Osteoblast (primary cell): ENCODE results near the gene TLR6. TPM values are rescaled to one million over a fixed set of nuclear protein-coding genes. Genes with fewer than 3 reads are reported as not detected.
A peak's percentile ranks its signal among the peaks of the same experiment; 100 is the strongest.
"Not testable (repeated sequence)": the region's sequence is repeated elsewhere in the genome, so short reads cannot be mapped to it uniquely, and the experiment has no call there.

Experiments
- DNase-seq: peaks from one replicate; pipeline ENCODE4 v3.0.0; 2011; ENCODE audit warnings: low spot score, mixed read lengths; ENCODE audit not compliant: insufficient read length; ENCODE audit errors: missing footprints
- H2AFZ ChIP-seq: 2 replicates; pipeline ENCODE4 v1.6.0; 2011; ENCODE audit warnings: mild to moderate bottlenecking, low read length
- H3K27ac ChIP-seq: 2 replicates; pipeline ENCODE4 v1.5.1; 2011; ENCODE audit warnings: mild to moderate bottlenecking, low read depth, low read length, moderate library complexity
- H3K27me3 ChIP-seq: 2 replicates; pipeline ENCODE4 v1.6.0; 2012; ENCODE audit warnings: mild to moderate bottlenecking, control low read depth, inconsistent platforms, low read length, moderate library complexity; ENCODE audit not compliant: insufficient read depth
- H3K36me3 ChIP-seq: 2 replicates; pipeline ENCODE4 v1.5.1; 2011; ENCODE audit warnings: mild to moderate bottlenecking, low read length, control low read depth, moderate library complexity; ENCODE audit not compliant: insufficient read depth
- H3K4me1 ChIP-seq: 2 replicates; pipeline ENCODE4 v1.5.1; 2011; ENCODE audit warnings: mild to moderate bottlenecking, low read length, control low read depth, moderate library complexity; ENCODE audit not compliant: insufficient read depth
- H3K4me2 ChIP-seq: 2 replicates; pipeline ENCODE4 v1.6.0; 2011; ENCODE audit warnings: mild to moderate bottlenecking, low read length; ENCODE audit not compliant: insufficient read depth
- H3K4me3 ChIP-seq: fragments of 200-600 bp; sonication (generic); 3 replicates; pipeline ENCODE4 v1.5.1; 2012; ENCODE audit warnings: mild to moderate bottlenecking, low read length, inconsistent platforms; ENCODE audit not compliant: insufficient read depth
- H3K79me2 ChIP-seq: 2 replicates; pipeline ENCODE4 v1.6.0; 2012; ENCODE audit warnings: mild to moderate bottlenecking, low read length, control low read depth, inconsistent platforms; ENCODE audit not compliant: insufficient read depth
- H3K9me3 ChIP-seq: 2 replicates; pipeline ENCODE4 v1.5.1; 2011; ENCODE audit warnings: low read depth, low read length, control low read depth
- H4K20me1 ChIP-seq: 2 replicates; pipeline ENCODE4 v1.6.0; 2012; ENCODE audit warnings: mild to moderate bottlenecking, low read length, control low read depth; ENCODE audit not compliant: insufficient read depth
- CTCF ChIP-seq: IDR thresholded peaks from 2 replicates; pipeline ENCODE4 v1.5.1; 2011; ENCODE audit warnings: mild to moderate bottlenecking, low read depth, low read length, moderate library complexity; ENCODE audit errors: extremely low read depth
- total RNA-seq: library from RNA; depleted of rRNA; stranded (reverse); fragments of >200 nt; gene quantifications from 2 replicates; pipeline ENCODE4 v1.2.3, GENCODE V29; 2012

Gene TLR6
- total RNA-seq, 1 donor, result 5.1 TPM

GRCh38 chr4:38818441-38818976 lies 38.1 kb downstream of the TLR6 start:
- no peak overlapping the region for H3K27ac ChIP-seq
- H3K4me2 ChIP-seq, result no peak overlapping the region
- peaks cover 21% of the 10 kb centered on the region for H3K27me3 ChIP-seq

DNA sequence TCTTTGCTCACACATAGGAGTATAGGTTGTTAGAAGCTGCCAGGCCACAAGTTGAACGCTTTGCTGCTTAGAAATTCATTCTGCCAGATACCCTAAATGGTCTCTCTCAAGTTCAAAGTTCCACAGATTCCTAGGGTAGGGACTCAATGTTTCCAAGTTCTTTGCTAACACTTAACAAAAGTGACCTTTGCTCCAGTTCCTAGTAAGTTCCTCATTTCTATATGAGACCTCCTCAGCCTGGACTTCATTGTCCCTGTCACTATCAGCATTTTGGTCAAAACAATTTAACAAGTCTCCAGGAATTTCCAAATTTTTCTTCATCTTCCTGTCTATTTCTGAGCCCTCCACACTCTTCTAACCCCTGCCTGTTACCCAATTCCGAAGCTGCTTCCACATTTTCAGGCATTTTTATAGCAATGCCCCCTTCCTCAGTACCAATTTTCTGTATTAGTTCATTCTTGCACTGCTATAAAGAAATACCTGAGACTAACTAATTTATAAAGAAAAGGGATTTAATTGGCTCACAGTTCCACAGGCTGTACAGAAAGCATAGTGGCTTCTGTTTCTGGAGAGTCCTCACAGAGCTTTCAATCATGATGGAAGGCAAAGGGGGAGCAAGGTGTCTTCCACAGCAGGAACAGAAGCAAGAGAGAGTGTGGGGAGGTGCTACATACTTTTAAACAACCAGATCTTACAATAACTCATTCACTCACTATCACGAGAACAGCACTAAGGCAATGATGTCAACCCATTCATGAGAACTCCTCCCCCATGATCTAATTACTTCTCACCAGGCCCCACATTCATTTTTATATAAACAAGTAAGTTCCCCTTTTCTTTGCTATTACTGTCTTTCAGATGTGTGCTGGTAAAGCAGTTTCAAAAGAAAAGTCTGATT lies 40.5 kb downstream of the TLR6 start:
- no peaks in the 10 kb centered on the region for H3K9me3 ChIP-seq
- H3K27me3 ChIP-seq, result peaks cover 22% of the 10 kb centered on the region
- no peaks in the 10 kb centered on the region for H3K79me2 ChIP-seq
- TF ChIP-seq CTCF, result no peak
- no peak overlapping the region for H2AFZ ChIP-seq
- H3K4me1 ChIP-seq, result no peaks in the 10 kb centered on the region
- no peak for DNase-seq
- H3K4me3 ChIP-seq, result no peak overlapping the region
- H3K27ac ChIP-seq, result no peak overlapping the region
- no peaks in the 10 kb centered on the region for H3K36me3 ChIP-seq
- H4K20me1 ChIP-seq, result no peaks in the 10 kb centered on the region
- no peak overlapping the region for H3K4me2 ChIP-seq

More at GRCh38 chr4:38818441-38818976, 38.1 kb downstream of the TLR6 start:
- Histone ChIP-seq H2AFZ (no peak overlapping the region), H4K20me1 (no peaks in the 10 kb centered on the region), H3K36me3 (no peaks in the 10 kb centered on the region), H3K4me1 (no peaks in the 10 kb centered on the region), H3K4me3 (no peak overlapping the region), H3K79me2 (no peaks in the 10 kb centered on the region), H3K9me3 (no peaks in the 10 kb centered on the region)
- no peak for DNase-seq
- TF ChIP-seq CTCF, result no peak

GRCh38 chr4:38814386-38814785 lies 42.2 kb downstream of the TLR6 start:
- H3K27ac ChIP-seq, result no peak overlapping the region
- H3K4me2 ChIP-seq, result no peak overlapping the region
- DNase-seq, result no peak
- H3K9me3 ChIP-seq, result no peaks in the 10 kb centered on the region
- H3K4me1 ChIP-seq, result no peaks in the 10 kb centered on the region
- no peak for TF ChIP-seq CTCF
- no peaks in the 10 kb centered on the region for H3K36me3 ChIP-seq
- H4K20me1 ChIP-seq, result no peaks in the 10 kb centered on the region
- H3K4me3 ChIP-seq, result no peak overlapping the region
- H2AFZ ChIP-seq, result no peak overlapping the region
- no peaks in the 10 kb centered on the region for H3K79me2 ChIP-seq
- H3K27me3 ChIP-seq, result peaks cover 19% of the 10 kb centered on the region

- Histone ChIP-seq H3K4me1 (no peaks in the 10 kb centered on the region), H3K4me2 (no peak overlapping the region), H2AFZ (no peak overlapping the region), H3K27ac (no peak overlapping the region), H3K4me3 (no peak overlapping the region), H4K20me1 (no peaks in the 10 kb centered on the region), H3K36me3 (no peaks in the 10 kb centered on the region), H3K79me2 (no peaks in the 10 kb centered on the region), H3K9me3 (no peaks in the 10 kb centered on the region), H3K27me3 (peaks cover 12% of the 10 kb centered on the region)
- TF ChIP-seq CTCF, result no peak
- DNase-seq, result no peak
Observed at GRCh38 chr4:38811297-38811696, 45.3 kb downstream of the TLR6 start.

GRCh38 chr4:38807462-38807861 lies 49.2 kb downstream of the TLR6 start:
- H3K4me2 ChIP-seq, H3K27ac ChIP-seq, H4K20me1 ChIP-seq, DNase-seq, H3K4me3 ChIP-seq, H3K36me3 ChIP-seq, H3K27me3 ChIP-seq, H3K79me2 ChIP-seq, H2AFZ ChIP-seq, H3K9me3 ChIP-seq: not testable (repeated sequence)
- peaks cover 13% of the 10 kb centered on the region for H3K4me1 ChIP-seq

DNA sequence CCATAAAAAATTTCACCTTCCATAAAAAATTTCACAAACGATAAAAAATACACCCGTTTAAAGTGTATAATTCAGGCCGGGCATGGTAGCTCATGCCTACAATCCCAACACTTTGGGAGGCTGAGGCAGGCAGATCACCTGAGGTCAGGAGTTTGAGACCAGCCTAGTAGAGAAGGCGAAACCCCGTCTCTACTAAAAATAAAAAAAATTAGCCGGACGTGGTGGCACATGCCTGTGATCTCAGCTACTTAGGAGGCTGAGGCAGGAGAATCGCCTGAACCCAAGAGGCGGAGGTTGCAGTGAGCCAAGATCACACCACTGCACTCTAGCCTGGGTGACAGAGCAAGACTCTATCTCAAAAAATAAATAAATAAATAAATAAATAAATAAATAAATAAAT lies 50.4 kb downstream of the TLR6 start:
- not testable (repeated sequence) for DNase-seq, H2AFZ ChIP-seq, H3K36me3 ChIP-seq, H3K79me2 ChIP-seq, H3K9me3 ChIP-seq, H4K20me1 ChIP-seq, H3K27me3 ChIP-seq, H3K27ac ChIP-seq, H3K4me3 ChIP-seq
- peaks cover 13% of the 10 kb centered on the region for H3K4me1 ChIP-seq
- peak overlapping the region; percentile 78 for H3K4me2 ChIP-seq
